HCT116 (cell line): ENCODE measurements around the gene ACTL6B. TPM values are rescaled to one million over a fixed set of nuclear protein-coding genes. Genes with fewer than 3 reads are reported as not detected.

Experiments
- ATAC-seq: fragments of 200-7000 bp; cut with Tn5 transposase; 2 replicates; pipeline ENCODE4 v1.9.1; 2020; ENCODE audit warnings: mild to moderate bottlenecking, moderate library complexity
- BruUV-seq: library from RNA; stranded (reverse); fragments of 400-500 nt; replicated peaks from 2 replicates; lab custom pipeline; 2021; lab: Mats Ljungman, UMichigan
- CTCF ChIA-PET: fragments of 300-600 bp; sonication (Branson Sonifier 250); formaldehyde crosslinking; loops from one replicate; lab custom pipeline; 2021; ENCODE audit warnings: antibody characterized with exemption; lab: Charles Lee
- POLR2A ChIA-PET: fragments of 300-600, 350-600 bp; sonication (Branson Sonifier 250); formaldehyde crosslinking; loops from one replicate; lab custom pipeline; 2021; ENCODE audit warnings: antibody characterized with exemption; lab: Charles Lee
- RAD21 ChIA-PET, 2 experiments: fragments of 300-600 bp; sonication (Branson Sonifier 250); formaldehyde crosslinking; loops; one replicate each; lab custom pipeline; 2023; ENCODE audit warnings: low total read pairs in 2 of 2; ENCODE audit not compliant: uncharacterized antibody in 2 of 2, unreplicated experiment in 2 of 2, low non-redundant PET in 1 of 2; lab: Charles Lee
- DNase-seq: peaks from one replicate; pipeline ENCODE4 v3.0.0-alpha.2; 2010; ENCODE audit warnings: low read depth, low spot score
- H2AFZ ChIP-seq: fragments of 200-600 bp; shearing (Covaris generic), sonication (generic); 2 replicates; pipeline ENCODE4 v1.6.1; 2017; ENCODE audit warnings: low read depth, mixed run types, mixed read lengths, antibody characterized with exemption, low read length; ENCODE audit not compliant: poor library complexity, severe bottlenecking
- H3K27ac ChIP-seq: 2 replicates; pipeline ENCODE4 v1.5.1; 2012; ENCODE audit warnings: low read depth, low read length
- H3K27me3 ChIP-seq: fragments of 200-600 bp; sonication (generic); 2 replicates; pipeline ENCODE4 v1.6.1; 2016; ENCODE audit warnings: mixed run types, low read length, mixed read lengths; ENCODE audit not compliant: insufficient read depth
- H3K36me3 ChIP-seq, 2 experiments: fragments of 200-500 bp in 1 of 2; fragments of 200-600 bp in 1 of 2; sonication (Bioruptor generic) in 1 of 2; sonication (generic) in 1 of 2; 2 replicates each; pipeline versions ENCODE4 v1.5.1 to v1.6.1; 2014 to 2016; ENCODE audit warnings: low read length in 2 of 2, inconsistent platforms in 1 of 2, mixed read lengths in 1 of 2, mixed run types in 1 of 2; ENCODE audit not compliant: insufficient read depth in 2 of 2, control insufficient read depth in 1 of 2
- H3K4me1 ChIP-seq, 2 experiments: fragments of 200-600 bp in 1 of 2; sonication (generic) in 1 of 2; 2 replicates each; pipeline versions ENCODE4 v1.5.1 to v1.6.1; 2012 to 2017; ENCODE audit warnings: low read length in 2 of 2, inconsistent platforms in 1 of 2, mild to moderate bottlenecking in 1 of 2, mixed read lengths in 1 of 2, mixed run types in 1 of 2, moderate library complexity in 1 of 2; ENCODE audit not compliant: insufficient read depth in 2 of 2, control insufficient read depth in 1 of 2
- H3K4me2 ChIP-seq: fragments of 200-600 bp; sonication (generic); 2 replicates; pipeline ENCODE4 v1.6.1; 2017; ENCODE audit warnings: mixed run types, low read length, mixed read lengths
- H3K4me3 ChIP-seq, 2 experiments: fragments of 200-600 bp in 1 of 2; sonication (generic) in 1 of 2; replicated peaks in 1 of 2; 2 replicates each; pipeline ENCODE4 v1.5.1; 2011 to 2016; ENCODE audit warnings: low read length in 2 of 2, control low read depth in 1 of 2, low read depth in 1 of 2, mild to moderate bottlenecking in 1 of 2, mixed read lengths in 1 of 2, mixed run types in 1 of 2
- H3K79me2 ChIP-seq: fragments of 200-600 bp; sonication (generic); 2 replicates; pipeline ENCODE4 v1.6.1; 2017; ENCODE audit warnings: mild to moderate bottlenecking, mixed run types, low read length, moderate library complexity, mixed read lengths; ENCODE audit not compliant: insufficient read depth
- H3K9ac ChIP-seq: fragments of 200-600 bp; sonication (generic); 2 replicates; pipeline ENCODE4 v1.6.1; 2016; ENCODE audit warnings: low read length, mixed read lengths
- H3K9me2 ChIP-seq: fragments of 200-600 bp; sonication (generic), shearing (Covaris generic); 2 replicates; pipeline ENCODE4 v1.6.1; 2017; ENCODE audit warnings: mixed run types, mild to moderate bottlenecking, moderate library complexity; ENCODE audit not compliant: insufficient read depth
- H3K9me3 ChIP-seq, 2 experiments: fragments of 200-500 bp in 1 of 2; fragments of 200-600 bp in 1 of 2; sonication (Bioruptor generic) in 1 of 2; sonication (generic) in 1 of 2; 2 replicates each; pipeline ENCODE4 v1.6.1; 2014 to 2017; ENCODE audit warnings: low read length in 2 of 2, mixed read lengths in 2 of 2, inconsistent platforms in 1 of 2, low read depth in 1 of 2, mild to moderate bottlenecking in 1 of 2, mixed run types in 1 of 2, moderate library complexity in 1 of 2; ENCODE audit not compliant: control insufficient read depth in 1 of 2, insufficient read depth in 1 of 2
- H4K20me1 ChIP-seq: fragments of 200-600 bp; sonication (generic), shearing (Covaris generic); 2 replicates; pipeline ENCODE4 v1.6.1; 2017; ENCODE audit warnings: mixed run types, mild to moderate bottlenecking, moderate library complexity; ENCODE audit not compliant: insufficient read depth
- CBX3 ChIP-seq: IDR thresholded peaks from 2 replicates; pipeline ENCODE4 v1.6.1; 2012; ENCODE audit warnings: low read depth
- CEBPB ChIP-seq: IDR thresholded peaks from 2 replicates; pipeline ENCODE4 v1.6.1; 2012; ENCODE audit warnings: low read depth
- EZH2phosphoT487 ChIP-seq: fragments of 200-600 bp; IDR thresholded peaks from 2 replicates; pipeline ENCODE4 v1.6.1; 2018; ENCODE audit warnings: antibody characterized with exemption, borderline replicate concordance
- POLR2A ChIP-seq: IDR thresholded peaks from 2 replicates; pipeline ENCODE4 v1.7.0; 2011; ENCODE audit warnings: borderline replicate concordance; ENCODE audit not compliant: insufficient read depth, insufficient read length; ENCODE audit errors: extremely low read depth
- POLR2AphosphoS5 ChIP-seq: IDR thresholded peaks from 2 replicates; pipeline ENCODE4 v1.6.1; 2011; ENCODE audit warnings: mild to moderate bottlenecking, low read depth, low read length, moderate library complexity
- RAD21 ChIP-seq: IDR thresholded peaks from 2 replicates; pipeline ENCODE4 v1.6.1; 2012; ENCODE audit warnings: low read depth, mild to moderate bottlenecking
- SIN3A ChIP-seq: IDR thresholded peaks from 2 replicates; pipeline ENCODE4 v1.6.1; 2012; ENCODE audit warnings: low read depth
- SP1 ChIP-seq: IDR thresholded peaks from 2 replicates; pipeline ENCODE4 v1.6.1; 2012; ENCODE audit warnings: low read depth
- SRF ChIP-seq: IDR thresholded peaks from 2 replicates; pipeline ENCODE4 v1.6.1; 2012; ENCODE audit warnings: low read depth
- TCF7L2 ChIP-seq: IDR thresholded peaks from 2 replicates; pipeline ENCODE4 v1.7.0; 2011; ENCODE audit warnings: borderline replicate concordance, inconsistent platforms; ENCODE audit not compliant: insufficient read depth, insufficient read length; ENCODE audit errors: extremely low read depth
- YY1 ChIP-seq: IDR thresholded peaks from 2 replicates; pipeline ENCODE4 v1.6.1; 2011; ENCODE audit warnings: low read length, low read depth, moderate library complexity, mild to moderate bottlenecking; ENCODE audit not compliant: insufficient replicate concordance; ENCODE audit errors: extremely low read depth
- ZNF274 ChIP-seq: fragments of 200-500 bp; sonication (Bioruptor generic); IDR thresholded peaks from 2 replicates; pipeline ENCODE4 v1.6.1; 2014; ENCODE audit warnings: mild to moderate bottlenecking, low read depth, low read length, inconsistent platforms
- intact Hi-C: fragments of 100-400 bp; cut with micrococcal nuclease; formaldehyde crosslinking; loops from 2 replicates; pipeline ENCODE4 v1.10.0; 2022
- total RNA-seq: library from RNA; stranded (reverse); gene quantifications from one replicate; pipeline ENCODE4 v1.2.1, GENCODE V29; 2021; ENCODE audit not compliant: unreplicated experiment
- TF ChIP-seq, protein P1 (sequence below): IDR thresholded peaks from 2 replicates; pipeline ENCODE4 v1.6.1; 2012

Gene ACTL6B
- total RNA-seq, 1 experiment from 2014 or later: not detected

DNA sequence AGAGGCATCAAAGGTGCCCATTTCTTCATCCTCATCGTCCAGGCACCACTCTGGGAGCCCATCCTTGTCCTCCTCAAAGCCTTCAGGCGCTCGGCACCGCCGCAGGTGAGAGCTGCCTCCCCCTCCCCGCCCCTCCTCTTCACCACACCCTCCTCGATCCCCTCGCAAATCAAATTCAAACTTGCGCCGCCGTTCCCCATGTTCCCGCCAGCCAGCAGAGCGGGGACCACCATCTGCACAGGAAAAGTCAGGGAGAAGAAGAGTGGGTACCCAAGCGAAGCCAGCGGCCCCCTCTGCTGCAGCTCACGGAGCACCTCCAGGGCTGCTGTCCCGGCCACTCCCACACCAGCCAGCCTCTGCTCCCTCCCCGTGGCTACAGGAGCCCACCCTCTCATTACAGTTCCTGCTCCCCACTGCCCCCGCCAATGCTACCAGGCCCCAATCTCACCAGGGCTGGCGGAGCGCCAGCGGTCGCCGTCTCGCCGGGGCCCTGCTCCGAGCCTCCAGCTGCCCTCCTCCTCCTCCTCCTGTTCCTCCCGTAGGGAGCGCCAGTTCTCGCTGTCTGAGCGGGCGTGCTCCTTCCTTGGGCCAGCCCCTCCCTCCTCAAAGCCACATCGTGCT lies 30.1 kb upstream of the ACTL6B start:
- Histone ChIP-seq H3K4me3 (no peak overlapping the region), H3K9me2 (no peaks in the 10 kb centered on the region), H3K27me3 (no peaks in the 10 kb centered on the region), H4K20me1 (no peaks in the 10 kb centered on the region), H3K9me3 (no peaks in the 10 kb centered on the region), H2AFZ (no peak overlapping the region), H3K4me1 (peaks cover 3 to 7% of the 10 kb centered on the region in 2 experiments; a peak in 2 of 4 replicates), H3K79me2 (peaks cover 41% of the 10 kb centered on the region), H3K36me3 (peaks cover 25 to 34% of the 10 kb centered on the region in 2 experiments; a peak in 3 of 4 replicates), H3K9ac (no peak overlapping the region), H3K4me2 (no peak overlapping the region), H3K27ac (no peak overlapping the region)
- intact Hi-C loops: no loop called here
- POLR2A ChIA-PET: no interaction called here
- no peak for DNase-seq
- CTCF ChIA-PET: no interaction called here
- no peak for ATAC-seq
- no peak for TF ChIP-seq SP1
- no peak for TF ChIP-seq ZNF274
- TF ChIP-seq, protein P1, sequence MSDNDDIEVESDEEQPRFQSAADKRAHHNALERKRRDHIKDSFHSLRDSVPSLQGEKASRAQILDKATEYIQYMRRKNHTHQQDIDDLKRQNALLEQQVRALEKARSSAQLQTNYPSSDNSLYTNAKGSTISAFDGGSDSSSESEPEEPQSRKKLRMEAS: no peak
- no peak for TF ChIP-seq POLR2A
- no peak for TF ChIP-seq EZH2phosphoT487
- RAD21 ChIA-PET: no interaction called here
- no TSS peak for BruUV-seq

DNA sequence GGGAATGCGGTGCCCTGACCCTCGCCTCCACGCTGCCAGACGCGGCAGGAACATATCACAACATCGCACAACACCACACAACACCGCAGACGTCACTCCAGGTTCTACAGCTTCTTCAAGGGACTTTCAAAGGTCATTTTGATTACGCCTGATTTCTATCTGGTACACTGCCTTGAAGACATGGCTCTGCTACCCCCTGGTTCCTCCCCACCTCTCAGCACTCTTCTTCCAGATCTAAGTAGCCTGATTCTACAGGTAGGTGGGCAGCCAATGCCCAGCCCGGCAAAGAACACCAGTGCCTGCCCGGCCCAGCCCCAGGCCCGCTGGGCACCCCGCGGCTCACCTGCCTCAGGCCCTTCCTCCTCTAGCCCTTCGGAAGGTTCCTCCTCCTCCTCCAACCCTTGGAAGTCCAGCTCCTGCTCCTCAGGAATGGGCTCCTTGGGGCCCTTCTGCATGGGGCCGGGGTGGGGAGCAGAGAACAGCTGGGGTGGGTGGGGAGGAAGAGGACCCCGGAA lies 29.4 kb upstream of the ACTL6B start:
- H3K27me3 ChIP-seq: no peaks in the 10 kb centered on the region
- no peak overlapping the region for H3K9ac ChIP-seq
- ATAC-seq: no peak
- peaks cover under 1% of the 10 kb centered on the region in 2 experiments; a peak in 1 of 4 replicates for H3K4me1 ChIP-seq
- peaks cover 25 to 37% of the 10 kb centered on the region in 2 experiments; a peak in 3 of 4 replicates for H3K36me3 ChIP-seq
- H3K9me3 ChIP-seq: no peaks in the 10 kb centered on the region
- BruUV-seq: no TSS peak
- ChIA-PET POLR2A (no interaction called here), RAD21 (no interaction called here), CTCF (no interaction called here)
- H3K4me2 ChIP-seq: no peak overlapping the region
- no peak overlapping the region for H3K27ac ChIP-seq
- H2AFZ ChIP-seq: no peak overlapping the region
- no peak for DNase-seq
- TF ChIP-seq SRF (no peak), CEBPB (no peak), YY1 (no peak), CBX3 (no peak), TCF7L2 (no peak), ZNF274 (no peak), SIN3A (no peak), POLR2AphosphoS5 (no peak), RAD21 (no peak)
- H3K4me3 ChIP-seq: no peak overlapping the region
- no peaks in the 10 kb centered on the region for H3K9me2 ChIP-seq
- intact Hi-C loops: no loop called here
- H3K79me2 ChIP-seq: peaks cover 34% of the 10 kb centered on the region
- no peaks in the 10 kb centered on the region for H4K20me1 ChIP-seq
